ENCODE measurements around the gene STK40. TPM values are rescaled to one million over a fixed set of nuclear protein-coding genes. Genes with fewer than 3 reads are reported as not detected.

STK40 gene
- total RNA-seq, 4 donors from 2014 or later = 109 to 263 (median 211) TPM

- peaks cover 50 to 65% of the 10 kb centered on the region in 2 donors for H3K4me1 ChIP-seq
- peak overlapping the region; percentile 95 to 100 (median 97) for H3K27ac ChIP-seq
- H3K27me3 ChIP-seq = no peaks in the 10 kb centered on the region
- no peaks in the 10 kb centered on the region for H3K9me3 ChIP-seq
- H3K36me3 ChIP-seq = peaks cover 0 to 27% of the 10 kb centered on the region in 2 donors
- ATAC-seq (no peak), DNase-seq (no peak)
- in situ Hi-C loops (cut with MboI; ENCODE audit: low sequenced_read_pairs in 4 of 4) (no loop called here), intact Hi-C loops (cut with DNase I; ENCODE audit: low total_unique reads) (no loop called here)
- H3K4me3 ChIP-seq = no peak overlapping the region
- no peak for TF ChIP-seq CTCF (IDR thresholded peaks at IDR 0.05 in 4 of 5, conservative IDR thresholded peaks at IDR 0.05 in 1 of 5)
- TF ChIP-seq POLR2A (IDR thresholded peaks at IDR 0.05) = no peak
Observed at GRCh38 chr1:36392836-36393235, 7.1 kb upstream of the STK40 start.

DNA sequence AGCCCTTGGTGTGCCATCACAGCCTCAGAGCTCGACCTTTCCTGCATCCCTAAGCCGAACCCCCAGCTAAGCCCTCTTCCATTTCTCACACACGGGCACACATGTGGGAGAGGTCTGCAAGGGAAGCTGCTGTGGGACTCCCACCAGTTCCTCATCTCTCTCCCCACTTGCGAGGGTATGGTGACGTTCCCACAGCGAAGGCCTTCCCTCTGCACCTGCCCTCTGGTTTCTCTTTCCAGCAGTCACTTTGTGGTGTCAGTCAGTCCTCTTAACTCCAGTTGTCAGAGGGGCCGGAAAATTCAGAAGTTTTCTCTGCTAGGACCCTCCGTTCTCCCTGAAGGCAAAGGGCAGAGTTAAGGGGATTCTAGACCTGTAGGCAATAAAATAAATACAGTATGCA is 5.5 kb upstream of the STK40 start:
- Histone ChIP-seq H3K9me3 (no peaks in the 10 kb centered on the region), H3K27ac (peak overlapping the region; percentile 95 to 100 (median 97)), H3K27me3 (no peaks in the 10 kb centered on the region), H3K4me3 (no peak overlapping the region), H3K4me1 (peaks cover 50 to 69% of the 10 kb centered on the region in 2 donors), H3K36me3 (peaks cover 0 to 27% of the 10 kb centered on the region in 2 donors)
- TF ChIP-seq CTCF (IDR thresholded peaks at IDR 0.05 in 4 of 5, conservative IDR thresholded peaks at IDR 0.05 in 1 of 5) = no peak
- no peak for TF ChIP-seq POLR2A (IDR thresholded peaks at IDR 0.05)
- ATAC-seq (no peak), DNase-seq (no peak)
- intact Hi-C loops (cut with DNase I; ENCODE audit: low total_unique reads) (no loop called here), in situ Hi-C loops (cut with MboI; ENCODE audit: low sequenced_read_pairs in 4 of 4) (no loop called here)

GRCh38 chr1:36390411-36390810 is 4.7 kb upstream of the STK40 start:
- Histone ChIP-seq H3K4me1 (peaks cover 48 to 67% of the 10 kb centered on the region in 2 donors), H3K4me3 (no peak overlapping the region), H3K9me3 (no peaks in the 10 kb centered on the region), H3K27me3 (no peaks in the 10 kb centered on the region), H3K36me3 (peaks cover 0 to 27% of the 10 kb centered on the region in 2 donors), H3K27ac (peak overlapping the region; percentile 95 to 100 (median 97))
- ATAC-seq (no peak), DNase-seq (no peak)
- intact Hi-C loops (cut with DNase I; ENCODE audit: low total_unique reads) (no loop called here), in situ Hi-C loops (cut with MboI; ENCODE audit: low sequenced_read_pairs in 4 of 4) (no loop called here)
- no peak for TF ChIP-seq CTCF (IDR thresholded peaks at IDR 0.05 in 4 of 5, conservative IDR thresholded peaks at IDR 0.05 in 1 of 5)
- TF ChIP-seq POLR2A (IDR thresholded peaks at IDR 0.05) = no peak

DNA sequence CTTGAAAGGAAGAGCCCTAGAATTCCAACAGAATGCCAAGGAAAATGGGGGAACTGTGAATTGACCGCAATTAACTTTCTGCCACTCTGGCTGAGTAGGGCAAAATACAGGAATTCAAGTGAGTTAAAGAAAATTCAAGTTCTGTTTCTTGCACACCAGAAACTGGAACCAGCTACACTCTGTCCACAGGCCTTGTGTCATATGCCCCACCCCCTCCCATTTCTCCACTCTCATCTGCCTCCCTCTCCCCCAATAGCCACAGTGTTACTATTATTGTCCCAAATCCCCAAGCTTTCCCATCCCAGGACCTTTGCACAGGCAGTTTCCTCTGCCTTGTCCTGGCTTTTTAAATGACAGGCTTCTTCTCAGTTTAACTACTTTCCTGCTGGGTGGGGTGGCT is 4.3 kb upstream of the STK40 start:
- peaks cover 0 to 27% of the 10 kb centered on the region in 2 donors for H3K36me3 ChIP-seq
- DNase-seq (no peak), ATAC-seq (no peak)
- intact Hi-C loops (cut with DNase I; ENCODE audit: low total_unique reads) = loop anchor here (5.0 kb wide), 1 partner anchor 1082 kb away; the partner anchor contains the start of gene ZC3H12A
- in situ Hi-C loops (cut with MboI; ENCODE audit: low sequenced_read_pairs in 4 of 4) = no loop called here
- no peaks in the 10 kb centered on the region for H3K27me3 ChIP-seq
- no peak overlapping the region for H3K4me3 ChIP-seq
- H3K27ac ChIP-seq = peak overlapping the region; percentile 95 to 100 (median 97)
- H3K9me3 ChIP-seq = no peaks in the 10 kb centered on the region
- H3K4me1 ChIP-seq = peaks cover 48 to 68% of the 10 kb centered on the region in 2 donors
- TF ChIP-seq CTCF (IDR thresholded peaks at IDR 0.05 in 4 of 5, conservative IDR thresholded peaks at IDR 0.05 in 1 of 5) (no peak), POLR2A (IDR thresholded peaks at IDR 0.05) (no peak)

DNA sequence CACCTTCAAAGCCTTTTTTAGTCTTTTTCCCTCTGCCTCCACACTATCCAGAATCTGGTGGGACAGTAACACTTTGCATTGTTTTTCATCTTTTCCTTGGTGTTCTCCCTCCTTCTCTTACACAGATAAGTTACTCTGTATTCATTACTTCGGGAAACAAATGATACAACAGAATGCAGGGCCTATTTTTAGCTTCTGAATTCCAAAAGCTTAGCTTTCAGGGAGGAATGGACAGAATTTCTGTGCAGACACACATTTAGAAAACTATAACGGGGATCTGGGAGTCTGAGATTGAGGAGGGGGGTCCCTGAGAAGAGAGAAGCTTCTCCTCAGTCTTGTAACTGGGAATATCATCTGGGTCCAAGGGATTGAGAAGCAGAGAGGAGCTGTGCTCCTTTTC is 3.5 kb upstream of the STK40 start:
- H3K9me3 ChIP-seq = no peaks in the 10 kb centered on the region
- H3K36me3 ChIP-seq = peaks cover 0 to 27% of the 10 kb centered on the region in 2 donors
- in situ Hi-C loops (cut with MboI; ENCODE audit: low sequenced_read_pairs in 4 of 4) = no loop called here
- peaks cover 56 to 75% of the 10 kb centered on the region in 2 donors for H3K4me1 ChIP-seq
- ATAC-seq = no peak
- DNase-seq = no peak
- no peak overlapping the region for H3K4me3 ChIP-seq
- H3K27ac ChIP-seq = peak overlapping the region; percentile 95 to 100 (median 97)
- no peaks in the 10 kb centered on the region for H3K27me3 ChIP-seq
- intact Hi-C loops (cut with DNase I; ENCODE audit: low total_unique reads) = loop anchor here (5.0 kb wide), 1 partner anchor 1083 kb away; the partner anchor contains the start of gene ZC3H12A
- TF ChIP-seq CTCF (IDR thresholded peaks at IDR 0.05 in 4 of 5, conservative IDR thresholded peaks at IDR 0.05 in 1 of 5) (no peak), POLR2A (IDR thresholded peaks at IDR 0.05) (no peak)
